Measurements from ENCODE around the gene NCOA5. TPM values are rescaled to one million over a fixed set of nuclear protein-coding genes. Genes with fewer than 3 reads are reported as not detected.

Gene NCOA5
- total RNA-seq, 1 experiment from 2014 or later, result 55.4 TPM

GRCh38 chr20:46055269-46055668 lies 34.5 kb downstream of the NCOA5 start:
- ChIA-PET POLR2A (ENCODE audit: low non-redundant PET) (no interaction called here), CTCF (interaction anchor here (0.6 kb wide), 1 partner anchor 65 kb away, joined by 3 read pairs; no protein-coding TSS in a partner anchor)
- Histone ChIP-seq H3K4me3 (ENCODE audit: low read depth, low read length, poor library complexity, severe bottlenecking) (no peak overlapping the region), H3K9me3 (ENCODE audit: low read depth, low read length, poor library complexity, severe bottlenecking) (no peaks in the 10 kb centered on the region), H3K27ac (ENCODE audit: low read depth, low read length, poor library complexity, severe bottlenecking) (no peak overlapping the region), H3K36me3 (ENCODE audit: insufficient read depth, low read length, poor library complexity, severe bottlenecking) (no peaks in the 10 kb centered on the region), H3K4me1 (ENCODE audit: insufficient read depth, low read length, poor library complexity, severe bottlenecking) (peaks cover 7% of the 10 kb centered on the region), H3K27me3 (replicated peaks; ENCODE audit: insufficient read depth, low read depth, low read length, poor library complexity) (no peaks in the 10 kb centered on the region)
- BruUV-seq (replicated peaks), result no TSS peak
- intact Hi-C loops (cut with micrococcal nuclease; ENCODE audit: unreplicated experiment), result no loop called here
- DNase-seq (ENCODE audit: low spot score), result no peak
- TF ChIP-seq CTCF (conservative IDR thresholded peaks at IDR 0.05; ENCODE audit: low read depth, low read length) (no peak), EZH2 (IDR thresholded peaks at IDR 0.05; ENCODE audit: borderline replicate concordance, low read depth, low read length, poor library complexity, severe bottlenecking) (no peak)

GRCh38 chr20:46054606-46055005 lies 35.2 kb downstream of the NCOA5 start:
- no peak for TF ChIP-seq CTCF (conservative IDR thresholded peaks at IDR 0.05; ENCODE audit: low read depth, low read length)
- TF ChIP-seq EZH2 (IDR thresholded peaks at IDR 0.05; ENCODE audit: borderline replicate concordance, low read depth, low read length, poor library complexity, severe bottlenecking), result no peak
- intact Hi-C loops (cut with micrococcal nuclease; ENCODE audit: unreplicated experiment), result no loop called here
- BruUV-seq (replicated peaks), result no TSS peak
- Histone ChIP-seq H3K27ac (ENCODE audit: low read depth, low read length, poor library complexity, severe bottlenecking) (no peak overlapping the region), H3K4me3 (ENCODE audit: low read depth, low read length, poor library complexity, severe bottlenecking) (no peak overlapping the region), H3K36me3 (ENCODE audit: insufficient read depth, low read length, poor library complexity, severe bottlenecking) (no peaks in the 10 kb centered on the region), H3K4me1 (ENCODE audit: insufficient read depth, low read length, poor library complexity, severe bottlenecking) (peaks cover 7% of the 10 kb centered on the region), H3K27me3 (replicated peaks; ENCODE audit: insufficient read depth, low read depth, low read length, poor library complexity) (no peaks in the 10 kb centered on the region), H3K9me3 (ENCODE audit: low read depth, low read length, poor library complexity, severe bottlenecking) (no peaks in the 10 kb centered on the region)
- CTCF ChIA-PET, result interaction anchor here (0.6 kb wide), 1 partner anchor 65 kb away, joined by 3 read pairs; no protein-coding TSS in a partner anchor
- POLR2A ChIA-PET (ENCODE audit: low non-redundant PET), result no interaction called here
- DNase-seq (ENCODE audit: low spot score), result no peak

GRCh38 chr20:46053416-46053815 lies 36.3 kb downstream of the NCOA5 start:
- H3K4me1 ChIP-seq (ENCODE audit: insufficient read depth, low read length, poor library complexity, severe bottlenecking), result no peaks in the 10 kb centered on the region
- CTCF ChIA-PET, result no interaction called here
- intact Hi-C loops (cut with micrococcal nuclease; ENCODE audit: unreplicated experiment), result no loop called here
- no TSS peak for BruUV-seq (replicated peaks)
- H3K36me3 ChIP-seq (ENCODE audit: insufficient read depth, low read length, poor library complexity, severe bottlenecking), result no peaks in the 10 kb centered on the region
- no peak for DNase-seq (ENCODE audit: low spot score)
- TF ChIP-seq EZH2 (IDR thresholded peaks at IDR 0.05; ENCODE audit: borderline replicate concordance, low read depth, low read length, poor library complexity, severe bottlenecking), result no peak
- TF ChIP-seq CTCF (conservative IDR thresholded peaks at IDR 0.05; ENCODE audit: low read depth, low read length), result no peak
- POLR2A ChIA-PET (ENCODE audit: low non-redundant PET), result no interaction called here
- no peak overlapping the region for H3K27ac ChIP-seq (ENCODE audit: low read depth, low read length, poor library complexity, severe bottlenecking)
- H3K4me3 ChIP-seq (ENCODE audit: low read depth, low read length, poor library complexity, severe bottlenecking), result no peak overlapping the region
- H3K27me3 ChIP-seq (replicated peaks; ENCODE audit: insufficient read depth, low read depth, low read length, poor library complexity), result no peaks in the 10 kb centered on the region
- H3K9me3 ChIP-seq (ENCODE audit: low read depth, low read length, poor library complexity, severe bottlenecking), result no peaks in the 10 kb centered on the region
